Stomach smooth muscle (tissue), 2 donors: ENCODE data around the gene RASL10A.

ENCODE experiments used
- H3K27ac ChIP-seq: one replicate; pipeline ENCODE4 v1.7.0; 2013; ENCODE audit warnings: mild to moderate bottlenecking, low read length, inconsistent platforms
- H3K27me3 ChIP-seq, 2 donors: one replicate each; pipeline ENCODE4 v1.7.0; 2013; ENCODE audit warnings: low read length in 2 of 2; ENCODE audit not compliant: insufficient read depth in 2 of 2, control insufficient read depth in 1 of 2
- H3K36me3 ChIP-seq, 2 donors: one replicate each; pipeline ENCODE4 v1.7.0; 2013; ENCODE audit warnings: low read length in 2 of 2; ENCODE audit not compliant: control insufficient read depth in 2 of 2, insufficient read depth in 2 of 2
- H3K4me1 ChIP-seq: one replicate; pipeline ENCODE4 v1.7.0; 2013; ENCODE audit warnings: low read length; ENCODE audit not compliant: control insufficient read depth, insufficient read depth
- H3K4me3 ChIP-seq, 2 donors: one replicate each; pipeline ENCODE4 v1.7.0; 2013; ENCODE audit warnings: low read length in 2 of 2
- H3K9ac ChIP-seq, 2 donors: one replicate each; pipeline ENCODE4 v1.7.0; 2013; ENCODE audit warnings: low read length in 2 of 2, mild to moderate bottlenecking in 1 of 2
- H3K9me3 ChIP-seq, 2 donors: one replicate each; pipeline ENCODE4 v1.7.0; 2013; ENCODE audit warnings: low read length in 2 of 2; ENCODE audit not compliant: control insufficient read depth in 2 of 2
- donor health status: healthy.
- donor health status: Pancreatic carcinoma.

RASL10A gene

DNA sequence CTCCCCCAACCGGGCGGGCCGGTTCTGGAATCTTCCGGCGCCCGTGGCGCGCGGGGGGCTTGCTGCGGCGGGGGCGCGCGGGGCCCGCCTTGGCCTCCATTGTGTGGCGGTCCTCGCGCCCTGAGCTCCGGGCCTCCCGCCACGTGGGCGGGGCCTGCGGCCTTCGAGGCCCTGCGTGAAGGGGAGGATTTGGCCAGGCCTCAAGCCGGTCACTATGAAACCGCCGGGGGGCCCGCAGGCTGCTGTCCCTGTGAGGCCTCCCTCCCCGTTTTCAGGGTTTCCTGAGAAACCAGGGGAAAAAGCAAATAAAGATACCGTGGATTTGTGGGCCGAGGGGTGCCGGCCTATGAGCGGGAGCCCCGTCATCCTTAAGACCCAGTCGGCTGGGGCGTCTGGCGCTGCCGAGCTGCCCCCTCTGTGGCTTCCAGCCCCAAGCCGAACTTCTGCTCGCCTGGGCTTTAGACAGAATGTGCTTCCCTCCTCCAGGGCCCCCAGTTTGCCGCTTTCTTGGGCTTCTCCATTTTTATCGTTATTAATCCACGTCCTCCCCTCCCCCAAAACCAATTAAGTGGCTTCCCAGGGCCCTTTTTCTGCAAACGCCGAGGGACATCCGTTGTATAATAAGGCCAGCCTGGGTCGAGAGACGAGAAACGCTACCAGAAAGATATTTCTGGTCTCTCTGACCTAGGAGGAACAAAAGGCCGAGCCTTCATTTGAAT is 46.8 kb downstream of the RASL10A start:
- peak overlapping the region; percentile 100 for H3K27ac ChIP-seq
- H3K4me1 ChIP-seq, result peaks cover 34% of the 10 kb centered on the region
- no peaks in the 10 kb centered on the region for H3K9me3 ChIP-seq
- H3K36me3 ChIP-seq, result peaks cover 16 to 19% of the 10 kb centered on the region in 2 donors
- peak overlapping the region; percentile 77 to 96 for H3K4me3 ChIP-seq
- peak overlapping the region; percentile 97 to 100 for H3K9ac ChIP-seq
- no peaks in the 10 kb centered on the region for H3K27me3 ChIP-seq

DNA sequence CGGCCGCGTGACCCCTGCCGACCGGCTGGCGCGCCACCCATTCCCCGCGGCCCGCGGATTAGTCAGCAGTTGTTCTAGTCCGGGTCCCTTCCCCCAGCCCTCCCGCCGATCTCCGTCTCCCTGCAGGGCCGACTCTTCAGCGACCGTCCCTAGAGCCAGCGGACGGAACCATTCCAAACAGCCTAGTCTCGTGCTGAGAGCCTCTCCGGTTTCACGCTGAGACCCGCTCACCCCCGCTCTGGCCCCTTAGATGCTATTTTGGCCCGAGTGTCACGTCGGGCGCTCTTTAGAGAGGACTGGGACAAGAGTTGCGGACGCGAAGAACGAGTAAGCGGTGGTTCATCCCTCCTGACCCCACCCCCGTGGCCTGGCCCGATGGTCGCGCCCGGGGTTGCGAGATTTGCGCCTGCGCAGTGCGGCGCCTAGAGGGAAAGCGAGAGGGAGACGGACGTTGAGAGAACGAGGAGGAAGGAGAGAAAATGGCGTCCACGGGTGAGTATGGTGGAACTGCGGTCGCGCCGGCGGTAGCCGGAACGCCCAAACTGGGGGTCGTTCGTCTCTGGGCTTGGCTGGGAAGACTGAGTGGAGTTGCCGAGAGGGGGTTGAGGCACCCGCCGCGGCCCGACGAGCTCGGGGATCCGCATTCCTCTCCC is 47.5 kb downstream of the RASL10A start, which contains the start of the genes EWSR1 and RHBDD3:
Gene EWSR1 (plus strand): TSS at position 411 of the 653 bp plus-strand sequence. CDS start 69 bp downstream, at position 480.
Gene RHBDD3 (minus strand): TSS at position 124 of the 653 bp plus-strand sequence. CDS start 2,355 bp downstream, outside the sequence.
- Histone ChIP-seq H3K27me3 (no peaks in the 10 kb centered on the region), H3K4me3 (peak within 1 kb of the TSS; percentile 77 to 96), H3K36me3 (peaks cover 10 to 15% of the 10 kb centered on the region in 2 donors), H3K27ac (peak within 1 kb of the TSS; percentile 100), H3K9ac (peak within 1 kb of the TSS; percentile 97 to 100), H3K4me1 (peaks cover 34% of the 10 kb centered on the region), H3K9me3 (no peaks in the 10 kb centered on the region)

DNA sequence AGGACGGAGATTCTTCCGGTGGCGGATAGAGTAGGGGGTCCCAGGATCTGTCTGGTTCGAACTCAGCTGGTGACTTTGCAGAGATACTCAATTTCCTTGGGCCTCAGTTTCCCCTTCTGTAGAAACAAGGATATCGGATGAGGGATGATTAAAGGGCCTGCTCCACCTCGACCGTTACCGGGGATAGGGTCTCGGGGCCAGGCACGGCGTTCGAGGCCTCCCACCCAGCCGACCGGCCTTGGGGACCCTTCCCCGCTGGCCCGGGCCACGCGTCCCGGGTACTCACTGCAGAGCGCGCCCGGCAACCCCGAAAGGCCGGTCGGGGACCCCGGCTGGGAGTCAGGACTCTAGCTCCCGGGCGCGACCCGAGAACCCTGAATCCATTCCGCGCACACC is 48.0 kb downstream of the RASL10A start:
- Histone ChIP-seq H3K27me3 (no peaks in the 10 kb centered on the region), H3K4me1 (peaks cover 34% of the 10 kb centered on the region), H3K36me3 (peaks cover 9 to 10% of the 10 kb centered on the region in 2 donors), H3K27ac (peak overlapping the region; percentile 100), H3K9me3 (no peaks in the 10 kb centered on the region), H3K9ac (peak overlapping the region; percentile 97 to 100), H3K4me3 (peak overlapping the region; percentile 77 to 96)

DNA sequence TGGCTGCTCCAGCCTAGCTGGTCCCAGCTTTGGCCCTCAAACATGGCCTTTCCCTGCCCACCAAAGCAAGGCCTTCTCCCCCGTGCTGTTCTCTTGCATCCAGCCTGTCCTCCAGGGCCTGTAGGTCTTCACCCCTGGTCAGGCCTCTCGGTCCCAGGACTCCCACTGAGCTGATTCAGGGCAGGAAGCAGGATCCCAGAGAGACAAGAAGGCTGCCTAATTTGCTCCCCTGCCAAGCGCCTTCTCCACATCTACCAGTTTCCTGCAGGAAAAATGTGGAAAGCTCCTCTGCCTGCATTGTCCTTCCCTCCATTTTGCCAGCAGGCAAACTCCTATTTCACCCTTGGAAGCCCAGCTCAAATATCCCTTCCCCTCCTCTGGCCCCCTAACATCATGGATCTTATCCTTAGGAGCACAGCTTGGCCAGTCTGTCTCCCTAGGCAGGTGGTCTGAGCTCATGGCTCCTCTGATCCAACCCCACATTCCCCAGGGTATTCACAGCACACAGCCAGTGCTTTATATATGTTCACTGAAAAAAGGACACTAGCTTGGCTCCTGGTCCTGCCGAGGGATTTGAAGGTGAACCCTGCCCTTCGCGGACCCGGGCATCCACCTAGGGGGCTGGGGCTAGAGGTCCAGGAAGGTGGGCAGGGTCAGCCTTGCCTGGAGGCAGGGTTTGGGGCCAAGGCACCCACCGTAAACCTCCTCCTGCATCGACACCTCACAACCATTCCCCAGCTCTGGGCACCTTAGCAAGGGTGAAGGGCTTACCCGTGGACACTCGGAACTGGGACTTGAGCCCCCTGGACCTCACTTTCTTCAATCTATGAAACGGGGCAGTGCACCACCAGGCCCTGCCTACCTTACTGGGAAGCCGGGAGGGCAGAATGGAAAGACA is 48.7 kb downstream of the RASL10A start:
- Histone ChIP-seq H3K9ac (peak overlapping the region; percentile 97 to 100), H3K4me3 (peak overlapping the region; percentile 77 to 96), H3K36me3 (peaks cover 8 to 9% of the 10 kb centered on the region in 2 donors), H3K27me3 (no peaks in the 10 kb centered on the region), H3K27ac (peak overlapping the region; percentile 100), H3K4me1 (peaks cover 31% of the 10 kb centered on the region), H3K9me3 (no peaks in the 10 kb centered on the region)

DNA sequence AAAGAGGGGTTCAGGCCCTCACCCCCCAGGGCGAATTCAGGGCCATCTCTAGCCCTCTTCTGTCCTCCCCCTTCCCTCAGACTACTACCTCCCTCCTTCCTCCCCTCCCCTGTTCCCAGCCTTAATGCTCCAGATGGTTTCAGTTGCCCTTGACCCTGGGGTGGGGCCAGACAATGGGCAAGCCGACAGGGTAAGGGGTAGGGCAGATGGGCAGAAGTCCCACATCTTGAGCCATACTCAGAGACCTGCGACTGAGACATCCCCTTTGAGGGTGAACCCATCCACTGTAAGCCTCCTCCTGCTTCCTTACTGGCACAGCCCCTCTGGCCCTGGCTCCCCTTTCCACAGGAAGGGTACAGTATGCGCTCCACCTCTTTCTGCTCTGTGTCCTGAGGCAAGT is 49.6 kb downstream of the RASL10A start:
- H3K27me3 ChIP-seq, result no peaks in the 10 kb centered on the region
- peaks cover 27% of the 10 kb centered on the region for H3K4me1 ChIP-seq
- peaks cover 8 to 9% of the 10 kb centered on the region in 2 donors for H3K36me3 ChIP-seq
- no peaks in the 10 kb centered on the region for H3K9me3 ChIP-seq
- H3K27ac ChIP-seq, result no peak overlapping the region
- H3K4me3 ChIP-seq, result no peak overlapping the region
- no peak overlapping the region for H3K9ac ChIP-seq

DNA sequence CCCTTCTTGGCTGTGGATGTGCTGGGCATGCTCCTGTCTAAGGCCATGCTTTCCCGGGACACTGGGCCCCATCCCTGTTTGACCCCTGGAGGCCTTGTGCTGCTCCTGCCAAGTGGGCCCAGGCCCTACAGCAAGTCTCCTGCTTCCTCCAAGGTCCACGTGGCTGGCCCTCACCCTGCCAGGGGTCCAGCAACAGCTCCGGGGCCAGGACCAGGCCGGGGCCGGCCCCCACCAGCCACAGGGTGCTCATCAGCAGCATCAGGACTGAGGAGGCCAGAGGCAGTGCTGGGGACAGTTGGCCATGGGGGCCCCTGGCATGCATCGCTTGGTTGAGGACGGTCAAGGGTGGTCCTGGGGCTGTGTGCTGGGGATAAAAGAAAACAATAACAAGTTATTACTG is 50.2 kb downstream of the RASL10A start:
- no peaks in the 10 kb centered on the region for H3K9me3 ChIP-seq
- H3K36me3 ChIP-seq, result peaks cover 8 to 10% of the 10 kb centered on the region in 2 donors
- no peak overlapping the region for H3K9ac ChIP-seq
- no peak overlapping the region for H3K27ac ChIP-seq
- no peaks in the 10 kb centered on the region for H3K27me3 ChIP-seq
- no peak overlapping the region for H3K4me3 ChIP-seq
- H3K4me1 ChIP-seq, result peaks cover 27% of the 10 kb centered on the region

DNA sequence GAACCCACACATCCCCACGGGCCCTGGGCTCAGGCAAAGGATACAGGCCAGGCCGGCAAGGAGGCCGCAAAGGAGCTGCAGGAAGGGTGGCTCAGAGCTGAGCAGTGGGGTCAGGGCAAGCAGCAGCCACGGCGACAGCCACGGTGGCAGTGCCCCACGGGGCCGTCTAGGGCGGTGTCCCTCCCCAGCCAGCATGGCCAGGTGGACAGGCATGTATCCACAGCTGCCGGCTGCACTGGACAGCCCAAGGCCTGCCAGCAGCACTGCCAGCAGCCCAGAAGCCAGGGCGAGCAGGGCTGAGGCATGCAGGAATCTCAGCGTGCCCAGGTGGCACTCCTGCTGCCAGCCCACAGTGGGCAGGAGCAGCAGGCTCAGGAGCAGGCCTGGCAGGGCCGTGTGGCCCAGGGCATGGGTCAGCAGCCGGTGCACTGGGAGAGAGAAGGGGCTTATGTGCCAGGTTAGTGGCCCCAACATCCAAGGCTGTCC is 51.7 kb downstream of the RASL10A start:
- Histone ChIP-seq H3K36me3 (peaks cover 8 to 13% of the 10 kb centered on the region in 2 donors), H3K9me3 (no peaks in the 10 kb centered on the region), H3K4me3 (no peak overlapping the region), H3K27me3 (no peaks in the 10 kb centered on the region), H3K4me1 (peaks cover 16% of the 10 kb centered on the region), H3K9ac (no peak overlapping the region), H3K27ac (no peak overlapping the region)
